ENCODE data around the gene UTP3.
"Not testable (repeated sequence)": the region's sequence is repeated elsewhere in the genome, so short reads cannot be mapped to it uniquely, and the experiment has no call there.

UTP3 gene

GRCh38 chr4:70718811-70719604 lies 30.7 kb downstream of the UTP3 start:
- DNase-seq: no peak

GRCh38 chr4:70721747-70722146 lies 33.4 kb downstream of the UTP3 start, which contains the start of gene RUFY3:
RUFY3 (plus strand) TSS chr4:70721964; CDS start chr4:70722574, 610 bp downstream.
- DNase-seq: no peak

GRCh38 chr4:70722199-70722791 lies 34.0 kb downstream of the UTP3 start:
- DNase-seq: peak; percentile 23

GRCh38 chr4:70724463-70724862 lies 36.1 kb downstream of the UTP3 start:
- DNase-seq: no peak

GRCh38 chr4:70725633-70726032 lies 37.3 kb downstream of the UTP3 start:
- no peak for DNase-seq

GRCh38 chr4:70726515-70726914 lies 38.2 kb downstream of the UTP3 start:
- not testable (repeated sequence) for DNase-seq

DNA sequence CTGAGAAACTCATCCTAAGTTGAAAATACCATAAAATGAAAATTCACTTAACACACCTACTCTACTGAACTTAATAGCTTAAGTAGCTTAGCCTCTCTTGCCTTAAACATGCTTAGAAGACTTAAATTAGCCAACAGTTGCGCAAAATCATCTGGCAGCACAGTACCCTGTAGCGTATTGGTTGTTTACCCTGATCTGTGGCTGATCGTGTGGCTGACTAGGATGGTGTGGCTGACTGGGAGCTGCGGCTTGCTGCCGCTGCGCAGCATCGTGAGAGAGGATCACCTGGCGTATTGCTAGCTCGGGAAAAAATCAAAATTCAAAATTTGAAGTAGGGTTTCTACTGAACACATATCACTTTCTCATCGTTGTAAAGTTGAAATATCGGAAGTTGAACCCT lies 39.8 kb downstream of the UTP3 start:
- no peak for DNase-seq

- not testable (repeated sequence) for DNase-seq
Observed at GRCh38 chr4:70732878-70733277, 44.5 kb downstream of the UTP3 start.

GRCh38 chr4:70734168-70734954 lies 46.0 kb downstream of the UTP3 start:
- DNase-seq: peak; percentile 55

DNA sequence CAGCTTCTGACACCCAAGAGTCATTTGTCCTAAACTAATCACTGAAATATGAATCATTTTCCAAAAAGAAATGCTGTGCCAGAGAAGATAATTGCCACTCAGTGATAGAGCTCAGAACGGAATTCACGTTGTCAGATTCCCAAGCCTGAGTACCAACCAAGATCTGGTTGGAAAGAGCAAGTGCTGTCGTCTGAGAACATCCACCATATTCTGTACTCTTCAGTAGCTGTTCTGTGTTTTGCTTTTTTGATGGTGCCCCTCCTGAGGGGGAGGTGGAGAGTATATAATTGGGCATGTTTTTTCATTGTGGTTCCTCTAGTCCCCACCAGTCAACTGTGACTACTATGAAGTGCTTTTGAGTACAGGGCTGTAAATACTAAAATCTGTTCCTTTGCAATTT lies 46.6 kb downstream of the UTP3 start:
- no peak for DNase-seq

- DNase-seq: peak; percentile 62
Observed at GRCh38 chr4:70735915-70736314, 47.6 kb downstream of the UTP3 start.

- DNase-seq: peak; percentile 60
Observed at GRCh38 chr4:70737006-70737405, 48.7 kb downstream of the UTP3 start.

GRCh38 chr4:70737409-70737808 lies 49.1 kb downstream of the UTP3 start:
- no peak for DNase-seq

- DNase-seq: no peak
Observed at GRCh38 chr4:70739496-70740337, 51.4 kb downstream of the UTP3 start.
